Renal pelvis (tissue), 4 donors: ENCODE results near the gene SBNO2. TPM values are rescaled to one million over a fixed set of nuclear protein-coding genes. Genes with fewer than 3 reads are reported as not detected.

ENCODE experiments used
- DNase-seq: peaks from one replicate; pipeline ENCODE4 v3.0.0-alpha.2; 2013
- polyA plus RNA-seq, 3 donors: library from polyadenylated mRNA; unstranded; fragments of 120-200 nt; gene quantifications; one replicate each; pipeline ENCODE4 v1.2.1, GENCODE V29; 2013; ENCODE audit not compliant: insufficient read length in 3 of 3

SBNO2 gene
- polyA plus RNA-seq, 3 donors: 18.1 to 22.1 (median 20.2) TPM

DNA sequence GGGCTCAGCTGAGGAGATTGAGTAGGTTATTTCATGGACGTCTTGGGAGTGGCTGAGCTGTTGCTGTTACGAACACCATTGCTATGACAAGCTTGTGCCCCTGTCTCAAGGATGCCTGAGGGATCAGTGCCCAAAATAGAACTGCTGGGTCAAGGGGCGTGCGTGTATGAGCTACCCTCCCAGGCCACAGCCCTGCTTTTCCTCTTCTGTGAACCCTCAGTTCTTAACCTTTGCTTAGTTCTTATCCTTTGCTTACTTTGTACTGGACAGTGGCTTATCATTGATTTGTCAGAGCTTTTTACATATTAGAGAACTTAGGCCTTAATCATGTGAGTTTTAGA, 98.1 kb downstream of the SBNO2 start:
- no peak for DNase-seq

GRCh38 chr19:1074544-1075283, 99.4 kb downstream of the SBNO2 start:
- no peak for DNase-seq

DNA sequence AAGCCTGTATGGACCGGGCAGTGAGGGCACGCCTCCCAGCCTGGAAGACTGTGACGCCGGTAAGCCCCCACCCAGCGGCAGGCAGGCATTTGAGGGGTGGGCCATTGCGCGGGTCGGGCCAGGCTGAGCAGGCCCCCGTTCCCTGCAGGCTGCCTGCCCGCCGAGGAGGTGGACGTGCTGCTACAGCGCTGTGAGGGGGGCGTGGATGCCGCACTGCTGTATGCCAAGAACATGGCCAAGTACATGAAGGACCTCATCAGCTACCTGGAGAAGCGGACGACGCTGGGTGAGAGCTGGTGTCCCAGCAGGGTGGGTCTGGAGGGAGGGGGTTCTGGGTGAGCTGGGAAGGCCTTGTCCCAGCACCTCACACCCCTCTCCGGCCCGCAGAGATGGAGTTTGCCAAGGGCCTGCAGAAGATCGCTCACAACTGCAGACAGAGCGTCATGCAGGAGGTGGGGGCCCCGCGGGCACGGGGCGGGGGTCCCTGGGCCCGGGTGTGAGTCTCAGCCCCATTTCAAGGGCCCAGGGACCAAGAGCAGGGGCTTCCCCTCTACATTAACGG, 100.0 kb downstream of the SBNO2 start:
- no peak for DNase-seq

- no peak for DNase-seq
Observed at GRCh38 chr19:1073063-1073955, 100.8 kb downstream of the SBNO2 start.

DNA sequence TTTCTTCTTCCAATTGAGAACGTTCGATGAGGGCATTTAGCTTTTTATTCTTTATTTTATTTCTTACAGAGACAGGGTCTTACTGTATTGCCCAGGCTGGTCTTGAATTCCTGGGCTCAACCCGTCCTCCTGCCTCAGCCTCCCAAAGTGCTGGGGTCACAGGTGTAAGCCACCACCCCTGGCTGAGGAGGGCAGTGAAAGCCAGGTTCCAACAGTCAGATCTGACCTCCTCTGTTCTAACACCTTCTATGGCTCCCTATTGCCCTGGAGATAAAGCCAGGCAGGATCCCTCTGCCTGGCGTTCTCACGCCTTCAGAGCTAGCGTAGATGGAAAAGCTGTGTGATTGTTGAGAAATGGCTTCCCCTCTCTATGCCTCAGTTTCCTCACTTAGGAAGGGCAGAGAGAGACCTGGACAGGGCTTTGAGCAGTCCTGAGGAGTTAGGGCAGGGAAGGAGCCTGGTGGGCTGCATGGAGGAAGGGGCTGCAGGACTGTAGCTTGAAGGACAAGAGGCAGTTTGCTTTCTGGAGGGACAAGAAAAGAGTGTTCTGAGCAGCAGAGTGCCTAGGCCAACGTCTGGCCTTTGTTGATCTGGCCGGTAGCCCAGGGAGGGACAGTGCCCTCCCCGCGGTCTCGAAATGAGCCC, 101.6 kb downstream of the SBNO2 start:
- DNase-seq: no peak

GRCh38 chr19:1070931-1071791, 102.9 kb downstream of the SBNO2 start:
- no peak for DNase-seq

DNA sequence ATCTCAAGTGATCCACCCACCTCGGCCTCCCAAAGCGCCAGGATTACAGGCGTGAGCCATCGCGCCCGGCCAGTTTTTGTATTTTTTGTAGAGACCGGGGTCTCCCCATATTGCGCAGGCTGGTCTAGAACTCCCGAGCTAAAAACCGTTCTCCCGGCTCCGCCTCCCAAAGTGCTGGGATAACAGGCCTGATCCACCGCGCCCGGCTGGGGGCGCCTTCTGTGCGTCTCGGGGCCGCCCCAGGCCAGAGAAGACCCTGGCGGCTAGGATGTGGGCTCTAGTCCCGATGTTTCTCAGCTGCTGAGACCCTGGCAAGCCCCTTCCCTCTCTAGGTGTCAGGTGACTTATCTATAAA, 103.5 kb downstream of the SBNO2 start:
- DNase-seq: no peak

DNA sequence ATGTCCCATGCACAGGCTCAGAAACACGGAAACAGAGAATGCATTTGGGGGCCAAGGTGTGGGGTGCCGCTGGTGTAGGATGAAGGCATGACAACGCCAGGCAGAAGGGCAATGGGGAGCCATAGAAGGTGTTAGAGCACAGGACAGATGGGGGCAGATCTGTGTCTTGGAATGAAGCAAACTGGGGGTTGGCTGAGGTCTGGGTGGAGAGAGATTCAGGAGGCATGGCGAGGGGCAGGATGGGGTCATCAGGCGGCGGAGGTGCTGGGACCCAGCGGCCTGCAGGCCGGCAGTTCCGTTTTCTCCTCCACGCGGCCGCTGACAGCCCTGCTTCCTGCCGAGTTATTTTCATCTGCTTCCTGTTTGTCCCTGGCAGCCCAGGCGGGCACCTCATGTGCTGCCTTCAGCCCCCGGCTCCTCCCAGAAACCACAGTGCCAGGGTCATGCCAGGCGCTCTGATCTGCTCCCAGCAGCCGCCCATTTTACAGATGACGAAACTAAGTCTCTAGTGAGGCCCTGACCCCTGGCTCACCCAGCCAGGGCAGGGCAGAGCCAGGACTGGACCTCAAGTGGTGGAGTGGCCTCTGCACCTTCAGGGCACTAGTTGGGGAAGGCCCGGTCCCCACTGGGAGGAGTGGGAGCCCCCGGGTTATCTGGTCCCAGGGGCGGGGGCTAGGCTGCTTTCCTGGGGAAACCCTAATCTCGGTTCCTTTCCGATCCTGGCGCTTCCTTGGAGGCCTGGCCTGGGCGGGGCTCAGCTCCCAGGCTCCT, 104.9 kb downstream of the SBNO2 start:
- no peak for DNase-seq

DNA sequence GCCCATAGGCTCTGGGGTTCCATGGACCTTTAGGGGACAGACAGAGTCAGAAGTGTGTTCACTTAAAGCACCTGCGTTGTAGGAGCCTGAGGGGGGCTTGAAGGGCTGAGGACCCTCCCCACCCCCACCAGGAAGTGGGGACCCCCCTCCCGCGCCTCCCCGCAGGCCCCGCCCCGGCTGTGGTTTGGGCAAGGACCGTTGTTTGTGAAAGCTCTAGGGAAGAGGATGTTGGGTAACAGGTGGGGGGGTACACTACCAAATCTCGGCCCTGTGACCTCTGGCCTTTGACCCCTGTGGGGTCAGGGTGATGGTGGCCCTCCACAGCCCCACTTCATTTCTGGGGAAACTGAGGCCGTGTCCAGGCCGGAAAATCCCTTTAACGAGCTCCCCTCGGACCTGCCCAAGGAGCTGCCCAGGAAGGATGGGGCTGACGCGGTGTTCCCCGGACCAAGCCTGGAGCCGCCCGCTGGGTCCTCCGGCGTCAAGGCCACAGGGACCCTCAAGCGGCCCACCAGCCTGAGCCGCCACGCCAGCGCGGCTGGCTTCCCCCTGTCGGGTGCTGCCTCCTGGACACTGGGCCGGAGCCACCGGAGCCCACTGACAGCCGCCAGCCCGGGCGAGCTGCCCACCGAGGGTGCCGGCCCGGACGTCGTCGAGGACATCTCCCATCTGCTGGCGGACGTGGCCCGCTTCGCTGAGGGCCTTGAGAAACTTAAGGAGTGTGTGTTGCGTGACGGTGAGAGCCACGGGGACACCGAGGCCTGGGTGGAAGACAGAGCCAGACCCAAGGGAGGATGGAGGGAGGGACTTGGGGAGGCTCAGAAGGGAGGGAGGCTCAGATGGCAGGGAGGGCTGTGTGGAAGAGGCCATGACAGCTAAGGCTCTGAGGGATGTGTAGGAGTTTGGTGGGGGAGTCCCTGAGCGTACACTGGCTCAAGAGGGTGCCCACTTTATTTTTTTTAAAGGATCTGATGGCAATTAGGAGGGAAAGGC, 105.8 kb downstream of the SBNO2 start:
- no peak for DNase-seq

DNA sequence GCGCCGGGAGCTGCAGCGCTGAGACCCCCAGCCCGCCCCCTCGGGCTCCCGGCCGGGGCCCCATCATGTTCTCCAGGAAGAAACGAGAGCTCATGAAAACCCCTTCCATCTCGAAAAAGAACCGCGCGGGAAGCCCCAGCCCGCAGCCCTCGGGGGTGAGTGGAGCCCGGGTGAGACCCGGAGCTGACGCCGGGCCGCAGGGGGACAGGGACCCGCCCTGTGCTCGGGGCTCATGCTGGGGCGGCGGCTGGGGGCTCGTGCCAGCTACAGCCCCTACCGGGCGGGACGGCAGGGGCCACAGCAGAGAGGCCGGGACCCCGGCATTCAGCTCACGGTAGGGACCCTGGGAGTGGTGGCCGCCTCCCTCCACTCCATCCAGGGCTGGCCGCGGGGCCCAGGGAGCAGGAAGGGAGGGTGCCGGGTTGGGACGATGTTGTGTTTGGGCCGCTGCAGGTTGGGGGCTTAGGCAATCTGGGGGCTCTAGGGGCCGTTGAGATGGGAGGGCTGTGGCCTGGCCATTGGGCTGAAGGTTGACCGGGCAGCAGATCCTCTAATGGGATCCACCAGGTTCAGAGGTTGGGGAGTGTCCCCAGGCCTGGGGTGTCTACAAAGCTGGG, 106.6 kb downstream of the SBNO2 start:
- DNase-seq: no peak

DNA sequence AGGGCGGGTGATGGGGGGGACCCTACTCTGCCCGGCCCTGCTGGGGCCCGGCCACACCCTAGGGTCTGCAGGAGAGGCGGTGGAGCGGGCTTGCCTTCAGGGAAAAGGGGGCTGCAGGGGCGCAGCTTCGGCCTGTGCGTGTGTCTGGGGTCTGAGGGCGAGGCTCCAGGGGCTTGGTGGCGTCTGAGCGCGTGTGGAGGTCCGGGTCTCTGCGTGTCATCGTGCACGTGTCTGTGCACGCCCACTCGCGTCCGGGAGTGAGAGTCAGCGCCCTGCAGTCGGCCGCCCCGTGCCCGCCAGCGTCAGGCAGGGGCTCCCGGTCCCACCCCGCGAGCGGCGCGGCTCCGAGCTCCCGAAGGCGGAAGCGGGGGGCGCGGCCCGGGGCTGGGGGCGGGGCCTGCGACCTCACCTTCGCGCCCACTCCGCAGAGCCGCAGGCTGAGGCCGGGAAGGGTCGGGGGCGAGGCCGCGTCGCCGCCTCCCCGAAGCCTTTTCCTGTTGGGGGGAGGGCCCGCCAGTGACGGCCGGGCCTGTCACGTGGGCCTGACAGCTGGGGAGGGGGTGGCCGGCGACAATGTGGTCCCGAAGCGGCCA, 107.2 kb downstream of the SBNO2 start, which contains the start of gene ARHGAP45:
Gene ARHGAP45, plus strand, starts transcription at position 420 of the 593 bp plus-strand sequence. CDS start 239 bp downstream, outside the sequence.
- DNase-seq: no peak

- DNase-seq: no peak
Observed at GRCh38 chr19:1066251-1066747, 107.8 kb downstream of the SBNO2 start.

- DNase-seq: no peak
Observed at GRCh38 chr19:1065606-1066109, 108.4 kb downstream of the SBNO2 start.

DNA sequence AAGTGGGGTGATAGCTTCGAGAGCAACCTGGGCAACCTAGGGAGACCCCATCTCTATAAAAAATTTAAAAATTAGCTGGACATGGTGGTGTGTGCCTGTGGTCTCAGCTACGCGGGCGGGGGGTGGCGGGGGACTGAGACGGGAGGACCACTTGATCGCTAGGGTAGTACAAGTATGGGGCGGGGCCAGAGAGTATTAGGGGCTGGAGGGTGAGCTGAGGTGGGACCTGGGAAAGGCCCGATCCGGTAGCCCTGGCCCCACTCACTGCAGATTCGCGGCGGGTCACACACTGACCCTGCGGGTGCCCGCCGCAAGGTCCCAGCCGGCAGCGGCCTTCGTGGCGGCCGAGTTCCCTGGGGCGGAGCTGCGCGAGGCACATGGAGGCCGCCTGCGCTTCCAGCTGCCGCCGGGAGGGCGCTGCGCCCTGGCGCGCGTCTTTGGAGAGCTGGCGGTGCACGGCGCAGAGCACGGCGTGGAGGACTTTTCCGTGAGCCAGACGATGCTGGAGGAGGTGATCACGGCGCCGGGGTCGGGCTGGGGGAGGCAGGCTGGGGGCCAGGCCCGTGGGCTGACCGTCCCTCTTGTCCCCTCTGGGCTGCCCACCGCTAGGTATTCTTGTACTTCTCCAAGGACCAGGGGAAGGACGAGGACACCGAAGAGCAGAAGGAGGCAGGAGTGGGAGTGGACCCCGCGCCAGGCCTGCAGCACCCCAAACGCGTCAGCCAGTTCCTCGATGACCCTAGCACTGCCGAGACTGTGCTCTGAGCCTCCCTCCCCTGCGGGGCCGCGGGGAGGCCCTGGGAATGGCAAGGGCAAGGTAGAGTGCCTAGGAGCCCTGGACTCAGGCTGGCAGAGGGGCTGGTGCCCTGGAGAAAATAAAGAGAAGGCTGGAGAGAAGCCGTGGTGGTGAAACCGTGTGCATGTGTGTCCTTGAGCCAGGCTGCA, 109.1 kb downstream of the SBNO2 start:
- no peak for DNase-seq

DNA sequence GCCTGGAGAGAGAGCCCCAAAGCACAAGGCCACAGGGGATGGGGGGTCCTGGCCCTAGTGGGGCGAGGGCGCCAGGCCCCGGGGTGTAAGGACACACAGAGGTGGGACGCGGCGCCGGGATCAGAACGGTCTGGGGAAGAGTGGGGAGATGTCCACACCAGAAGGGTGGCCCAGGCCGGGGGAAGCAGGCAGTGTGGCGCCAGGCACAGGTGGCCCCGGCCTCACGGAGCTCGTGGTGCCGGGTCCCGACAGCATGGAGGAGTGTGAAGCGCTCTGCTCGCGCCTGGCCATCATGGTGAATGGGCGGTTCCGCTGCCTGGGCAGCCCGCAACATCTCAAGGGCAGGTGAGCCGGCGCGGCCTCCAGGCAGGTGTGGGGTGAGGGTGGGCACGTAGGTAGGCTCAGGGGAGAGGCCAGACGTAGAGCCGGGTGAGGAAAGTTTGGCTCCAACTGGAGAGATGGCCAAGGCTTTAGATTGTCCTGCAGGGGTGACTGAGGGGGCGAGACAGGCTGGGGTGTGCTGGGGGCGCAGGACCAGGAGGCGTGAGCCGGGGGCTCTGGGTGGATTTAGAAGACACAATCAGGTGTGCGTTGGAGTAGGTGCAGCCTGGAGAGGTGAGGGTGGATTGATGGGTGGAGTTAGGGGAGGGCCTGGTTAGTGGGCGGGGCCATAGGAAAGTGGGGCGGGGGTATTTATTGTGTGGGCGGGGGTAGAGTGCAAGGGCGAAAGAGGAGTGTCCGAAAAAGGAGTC, 110.0 kb downstream of the SBNO2 start:
- DNase-seq: no peak
